Activated CD4-positive, alpha-beta T cell treated with anti-CD3 and anti-CD28 coated beads, Interleukin-2, amount 50 U/mL, for 48 hours (primary cell): ENCODE data around the gene UBC.
"Not testable (repeated sequence)": the region's sequence is repeated elsewhere in the genome, so short reads cannot be mapped to it uniquely, and the experiment has no call there.

Experiments
- DNase-seq, 2 experiments: peaks; one replicate each; pipeline ENCODE4 v3.0.0-alpha.2; 2020

UBC gene

DNA sequence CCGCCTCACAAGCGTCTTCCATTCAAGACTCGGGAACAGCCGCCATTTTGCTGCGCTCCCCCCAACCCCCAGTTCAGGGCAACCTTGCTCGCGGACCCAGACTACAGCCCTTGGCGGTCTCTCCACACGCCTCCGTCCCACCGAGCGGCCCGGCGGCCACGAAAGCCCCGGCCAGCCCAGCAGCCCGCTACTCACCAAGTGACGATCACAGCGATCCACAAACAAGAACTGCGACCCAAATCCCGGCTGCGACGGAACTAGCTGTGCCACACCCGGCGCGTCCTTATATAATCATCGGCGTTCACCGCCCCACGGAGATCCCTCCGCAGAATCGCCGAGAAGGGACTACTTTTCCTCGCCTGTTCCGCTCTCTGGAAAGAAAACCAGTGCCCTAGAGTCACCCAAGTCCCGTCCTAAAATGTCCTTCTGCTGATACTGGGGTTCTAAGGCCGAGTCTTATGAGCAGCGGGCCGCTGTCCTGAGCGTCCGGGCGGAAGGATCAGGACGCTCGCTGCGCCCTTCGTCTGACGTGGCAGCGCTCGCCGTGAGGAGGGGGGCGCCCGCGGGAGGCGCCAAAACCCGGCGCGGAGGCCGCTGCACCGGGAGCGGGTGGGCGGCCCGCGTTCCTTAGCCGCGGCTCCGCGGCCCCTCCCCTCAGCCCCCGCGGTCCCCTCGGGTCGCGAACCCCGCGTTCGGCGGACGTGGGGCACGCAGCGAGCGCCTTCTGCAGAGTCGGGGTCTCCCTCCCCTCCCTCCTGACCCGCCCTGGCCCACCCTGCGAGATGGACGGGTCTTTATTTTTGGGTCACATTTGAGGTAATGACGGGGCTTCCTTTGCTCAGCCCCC is at the start of gene UBC:
UBC (minus strand) TSS at position 259 of the 847 bp plus-strand sequence. CDS start 879 bp downstream, outside the sequence.
- peak; percentile 89 to 91 for DNase-seq

DNA sequence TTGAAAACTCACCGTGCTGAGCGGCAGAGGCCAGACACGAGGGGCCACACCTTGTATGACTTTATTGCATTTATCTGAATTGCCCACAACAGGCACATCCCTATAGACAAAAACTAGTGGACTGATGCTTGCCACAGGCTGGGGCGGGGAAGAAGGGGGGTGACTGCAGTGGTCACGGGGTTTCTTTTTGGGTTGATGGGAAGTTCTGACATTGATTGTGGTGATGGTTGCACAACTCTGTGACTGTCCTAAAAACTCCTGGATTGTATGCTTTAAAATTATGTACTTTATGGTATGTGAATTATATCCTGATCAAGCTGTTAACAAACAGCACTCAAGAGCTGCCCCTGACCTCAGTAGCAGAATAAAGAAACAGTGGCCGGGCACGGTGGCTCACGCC is 48.8 kb upstream of the UBC start:
- no peak for DNase-seq

DNA sequence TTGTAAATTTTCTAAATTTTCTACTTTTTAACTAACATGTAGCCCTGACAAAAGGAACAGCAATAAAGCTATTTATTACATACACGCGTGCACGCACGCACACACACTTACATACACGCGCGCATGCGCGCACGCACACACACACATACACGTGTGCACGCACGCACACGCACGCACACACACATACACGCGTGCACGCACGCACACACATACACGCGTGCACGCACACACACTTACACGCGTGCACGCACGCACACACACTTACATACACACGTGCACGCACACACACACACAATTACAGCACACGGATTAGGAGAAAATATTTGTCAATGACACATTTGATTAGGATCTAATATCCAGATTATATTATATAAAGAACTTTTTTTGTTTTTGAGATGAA is 46.6 kb upstream of the UBC start:
- DNase-seq: no peak

DNA sequence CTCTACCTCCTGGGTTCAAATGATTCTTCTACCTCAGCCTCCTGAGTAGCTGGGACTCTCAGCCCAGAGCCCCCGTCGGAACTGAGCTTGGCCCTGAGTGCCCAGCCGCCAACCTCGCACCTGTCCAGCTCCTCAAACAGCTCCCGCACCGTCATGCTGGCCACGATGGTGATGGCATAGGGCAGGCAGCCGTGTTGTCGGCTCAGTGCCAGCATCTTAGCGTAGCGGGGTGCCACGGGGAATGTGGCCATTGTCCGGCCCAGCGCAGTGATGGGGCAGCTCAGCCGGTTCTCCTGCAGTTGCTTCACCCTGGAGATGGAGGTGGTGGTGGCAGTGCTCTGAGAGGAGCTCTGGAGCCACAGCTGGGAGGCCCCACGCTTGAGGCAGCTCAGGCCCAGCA is 42.1 kb upstream of the UBC start:
- no peak for DNase-seq

DNA sequence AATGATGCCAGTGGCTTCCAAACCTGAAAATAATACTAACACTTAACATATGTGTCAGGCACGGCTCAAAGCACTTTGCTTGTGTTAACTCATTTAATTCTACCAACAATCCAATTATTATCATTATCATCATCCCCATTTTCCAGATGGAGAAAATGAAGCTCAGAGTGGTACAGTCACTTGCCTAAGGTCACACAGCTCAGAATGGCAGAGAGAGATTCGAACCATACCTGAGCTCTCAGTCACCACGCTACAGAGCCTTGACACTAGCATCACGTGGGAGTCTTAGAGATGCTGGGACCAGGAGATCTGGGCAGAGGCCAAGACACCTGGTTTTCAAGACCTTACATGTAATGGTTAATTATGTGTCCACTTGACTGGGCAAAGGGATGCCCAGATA is 40.3 kb upstream of the UBC start:
- DNase-seq: no peak

DNA sequence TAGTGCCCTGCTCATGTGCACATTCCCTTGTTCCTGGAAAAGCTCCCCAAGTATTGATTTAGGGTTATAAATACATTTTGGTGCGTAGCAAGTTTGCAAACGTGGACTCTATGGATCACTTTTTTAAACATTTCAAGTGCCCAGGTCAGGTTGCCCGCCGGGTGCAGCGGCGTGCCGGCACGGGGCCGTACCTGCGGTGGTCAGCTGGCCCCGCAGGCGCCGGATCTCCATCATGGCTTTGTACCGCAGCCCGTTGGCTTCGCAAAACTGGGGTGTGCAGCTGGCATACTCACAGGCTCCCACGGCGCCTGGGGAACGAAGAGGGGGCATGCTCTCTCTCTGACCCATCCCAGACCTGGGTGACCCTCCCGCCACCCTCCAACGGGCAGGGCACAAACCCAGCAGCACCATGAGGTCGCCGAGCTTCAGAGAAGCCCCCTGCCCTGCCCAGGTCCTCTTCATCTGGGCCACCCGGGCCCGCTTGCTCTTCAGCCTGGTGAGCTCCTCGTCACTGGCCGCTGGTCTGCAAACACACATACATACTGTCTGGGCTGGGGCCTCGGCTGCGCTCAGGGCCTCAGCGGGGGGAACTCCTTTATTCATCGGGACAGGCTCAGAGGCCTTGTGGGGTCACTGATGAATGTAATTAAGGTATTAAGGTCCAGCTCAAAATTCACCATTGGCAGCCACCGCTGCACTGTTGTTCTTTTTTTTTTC is 39.4 kb upstream of the UBC start:
- no peak for DNase-seq

DNA sequence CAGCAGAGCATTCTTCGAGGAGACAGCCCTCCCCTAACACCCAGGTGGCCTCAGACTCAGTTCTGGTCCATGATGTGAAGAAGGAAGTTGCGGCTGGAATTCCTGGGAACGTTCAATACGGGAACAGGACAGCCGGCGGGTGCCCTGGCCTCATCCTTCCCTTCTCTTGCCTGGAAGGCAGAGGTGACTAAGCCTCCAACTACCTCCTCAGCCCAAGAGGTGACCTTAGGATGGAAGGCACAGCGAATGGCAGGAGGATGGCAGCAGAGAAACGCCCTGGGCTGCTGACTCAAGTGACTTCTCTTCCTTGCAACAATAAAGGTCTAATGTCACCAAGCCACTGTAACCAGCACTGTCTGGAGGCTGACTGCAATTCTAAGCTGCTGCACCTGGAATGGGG is 38.4 kb upstream of the UBC start:
- DNase-seq: no peak

DNA sequence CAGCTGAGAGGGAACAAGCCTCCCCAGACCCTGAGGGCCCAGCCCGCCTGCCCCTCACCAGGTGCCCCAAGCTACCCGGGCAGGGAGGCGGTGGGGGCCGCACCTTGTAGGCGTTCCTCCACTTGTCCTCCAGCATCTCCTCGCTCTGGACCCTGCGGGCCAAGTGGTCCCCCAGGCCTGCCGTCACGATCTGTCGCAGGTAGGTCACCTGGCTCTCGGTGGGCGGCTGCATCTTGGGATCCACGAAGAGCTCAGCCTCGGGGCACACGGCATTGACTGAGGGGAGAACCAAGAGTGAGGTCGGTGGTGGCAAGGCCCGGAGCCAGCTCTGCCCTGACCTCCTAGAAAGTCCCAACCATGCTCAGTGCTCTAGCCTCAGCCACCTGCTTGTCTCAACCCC is 37.8 kb upstream of the UBC start:
- DNase-seq: no peak

DNA sequence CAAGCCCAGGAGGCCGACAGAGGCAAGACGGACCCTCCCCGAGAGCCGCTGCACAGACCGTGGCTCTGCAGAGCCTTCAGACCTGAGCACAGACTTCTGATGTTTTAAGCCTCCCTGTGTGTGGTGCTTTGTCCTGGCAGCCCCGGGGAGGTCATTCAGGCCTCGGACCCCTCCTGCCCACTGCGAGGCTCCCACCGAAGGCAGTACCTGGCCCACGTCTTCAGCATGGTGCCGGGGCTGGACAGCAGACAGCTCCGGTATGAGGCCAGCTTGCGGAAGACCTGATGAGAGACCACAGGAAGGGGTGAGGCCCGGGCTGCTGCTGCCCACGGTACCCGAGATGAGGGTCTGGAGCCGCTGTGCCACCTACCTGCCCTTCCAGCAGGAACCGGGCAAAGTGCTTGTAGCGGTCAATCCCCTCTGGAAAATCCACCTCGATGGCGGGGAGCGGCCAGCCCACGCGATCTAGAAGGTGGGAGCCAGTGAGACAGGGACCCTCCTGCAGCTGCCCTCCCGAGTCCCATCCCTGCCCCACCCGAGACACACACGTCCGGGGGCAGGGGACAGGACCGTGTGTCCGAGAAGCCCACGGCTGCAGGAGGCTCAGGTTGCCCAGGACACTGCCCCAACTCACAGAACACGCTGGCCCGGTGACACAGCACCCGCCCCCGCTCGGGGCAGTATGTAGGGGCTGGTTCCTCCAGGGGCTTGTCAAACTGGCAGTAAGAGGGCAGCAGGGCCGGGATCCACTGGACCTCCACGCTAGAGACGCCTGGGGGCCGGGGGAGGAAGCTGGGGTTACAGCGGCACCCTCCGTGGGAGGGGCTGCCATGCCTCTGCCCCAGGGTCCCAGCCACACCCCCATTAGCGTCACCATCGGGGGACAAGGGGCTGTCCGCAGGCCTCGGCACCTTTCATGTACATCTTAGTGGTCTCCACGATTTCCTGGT is 35.6 kb upstream of the UBC start:
- DNase-seq: no peak

DNA sequence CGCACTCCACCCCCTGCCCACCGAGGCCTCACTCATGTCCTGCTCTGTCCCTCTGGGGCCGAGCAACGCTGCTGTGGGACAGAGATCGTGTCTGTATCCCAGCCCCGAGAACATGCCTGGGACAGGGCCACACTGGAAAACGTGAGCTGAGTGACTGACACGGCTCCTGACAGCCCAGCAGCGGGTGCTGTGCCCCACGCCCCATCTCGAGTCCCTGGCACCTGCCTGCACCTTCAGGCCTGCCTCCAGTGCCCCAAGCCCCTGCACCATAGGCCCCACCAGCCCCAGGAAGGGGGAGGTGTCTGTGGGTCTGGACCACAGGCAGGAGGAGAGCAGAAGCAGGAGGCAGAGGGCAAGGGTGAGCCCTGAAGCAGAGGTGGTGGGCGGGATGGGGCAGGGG is 34.6 kb upstream of the UBC start:
- DNase-seq: no peak

DNA sequence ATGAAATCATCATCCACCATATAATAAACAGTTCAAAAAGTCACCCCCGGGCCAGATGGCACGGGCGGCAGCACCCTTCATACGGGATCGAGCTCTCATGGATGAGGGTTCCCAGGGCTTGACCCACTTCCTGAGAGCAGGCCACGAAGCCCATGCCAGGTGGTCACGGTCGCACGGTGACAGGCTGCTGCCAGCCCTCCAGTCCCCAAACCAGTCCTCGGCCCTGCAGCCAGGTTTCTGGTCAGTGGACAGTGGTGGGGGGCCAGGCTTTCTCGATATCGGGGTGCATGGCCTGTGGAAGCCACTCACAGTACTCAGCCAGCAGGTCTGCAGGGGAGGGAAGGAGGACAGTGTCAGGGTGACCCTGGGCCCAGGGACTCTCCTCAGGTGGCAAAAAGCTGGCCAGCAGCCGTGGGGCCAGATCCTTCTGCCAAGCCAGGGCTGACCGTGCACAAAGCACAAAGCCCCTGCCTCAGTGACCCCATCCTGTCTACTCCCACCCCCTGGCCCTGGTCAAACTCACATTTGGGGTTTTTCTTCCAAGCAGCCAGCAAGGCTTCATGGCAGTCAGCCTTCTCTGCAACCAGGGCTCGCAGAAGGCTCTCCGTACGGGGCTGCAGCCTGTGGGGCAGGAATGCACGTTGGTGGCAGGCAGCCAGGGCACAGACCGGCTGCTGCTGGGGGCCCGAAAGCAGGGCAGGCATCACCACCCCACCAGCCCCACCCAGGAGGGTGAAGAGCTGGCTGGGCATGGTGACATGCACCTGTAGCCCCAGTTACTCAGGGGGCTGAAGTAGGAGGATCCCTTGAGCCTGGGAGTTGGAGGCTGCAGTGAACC is 33.3 kb upstream of the UBC start:
- no peak for DNase-seq

DNA sequence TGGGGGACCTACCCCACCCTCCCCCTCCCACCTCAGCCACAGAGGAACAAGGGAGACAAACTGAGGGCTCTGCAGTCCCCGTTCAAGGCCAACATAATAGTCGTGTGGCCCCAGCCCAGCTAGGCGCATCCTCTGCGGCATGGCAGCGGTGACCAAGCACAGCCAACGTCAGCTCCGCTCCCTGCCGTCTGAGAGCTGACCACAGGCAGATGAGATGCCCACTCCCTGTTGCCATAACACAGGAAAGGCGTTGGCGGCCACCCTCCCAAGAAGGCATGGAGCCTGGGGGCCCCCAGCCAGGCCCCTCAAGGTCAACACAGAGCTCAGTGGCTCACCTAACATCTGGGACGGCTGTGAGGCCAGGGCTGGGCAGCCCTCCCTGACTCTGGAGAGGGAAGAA is 32.6 kb upstream of the UBC start:
- DNase-seq: no peak

DNA sequence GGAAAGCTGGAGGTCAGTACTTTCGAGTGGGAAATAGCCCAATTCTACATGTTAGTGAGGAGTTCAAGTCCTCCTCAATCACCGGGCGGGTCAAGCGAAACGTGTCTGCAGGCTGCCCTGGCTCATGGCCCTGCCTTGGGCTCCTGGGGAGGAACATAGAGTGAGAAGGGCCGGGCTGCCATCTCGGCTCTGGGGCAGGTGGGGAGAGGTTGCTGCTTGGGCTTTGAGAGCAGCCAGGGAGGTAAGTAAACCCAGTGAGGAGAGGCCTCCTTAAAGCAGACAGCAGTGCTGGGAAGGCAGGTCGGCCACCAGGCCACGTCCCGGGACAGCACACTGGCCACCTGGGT is 32.0 kb upstream of the UBC start:
- DNase-seq: no peak

DNA sequence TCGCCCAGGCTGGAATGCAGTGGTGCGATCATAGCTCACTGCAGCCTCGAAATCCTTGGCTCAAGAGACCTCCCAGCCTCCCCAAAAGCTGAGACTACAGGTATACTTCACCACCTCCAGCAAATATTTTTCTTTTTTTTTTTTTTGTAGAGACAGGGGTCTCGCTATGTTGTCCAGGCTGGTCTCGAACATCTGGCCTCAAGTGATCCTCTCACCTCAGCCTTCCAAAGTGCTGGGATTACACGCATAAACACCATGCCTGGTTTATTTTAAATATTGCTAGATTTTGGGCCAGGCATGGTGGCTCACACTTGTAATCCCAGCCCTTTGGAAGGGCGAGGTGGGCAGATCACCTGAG is 26.7 kb upstream of the UBC start:
- DNase-seq: no peak

DNA sequence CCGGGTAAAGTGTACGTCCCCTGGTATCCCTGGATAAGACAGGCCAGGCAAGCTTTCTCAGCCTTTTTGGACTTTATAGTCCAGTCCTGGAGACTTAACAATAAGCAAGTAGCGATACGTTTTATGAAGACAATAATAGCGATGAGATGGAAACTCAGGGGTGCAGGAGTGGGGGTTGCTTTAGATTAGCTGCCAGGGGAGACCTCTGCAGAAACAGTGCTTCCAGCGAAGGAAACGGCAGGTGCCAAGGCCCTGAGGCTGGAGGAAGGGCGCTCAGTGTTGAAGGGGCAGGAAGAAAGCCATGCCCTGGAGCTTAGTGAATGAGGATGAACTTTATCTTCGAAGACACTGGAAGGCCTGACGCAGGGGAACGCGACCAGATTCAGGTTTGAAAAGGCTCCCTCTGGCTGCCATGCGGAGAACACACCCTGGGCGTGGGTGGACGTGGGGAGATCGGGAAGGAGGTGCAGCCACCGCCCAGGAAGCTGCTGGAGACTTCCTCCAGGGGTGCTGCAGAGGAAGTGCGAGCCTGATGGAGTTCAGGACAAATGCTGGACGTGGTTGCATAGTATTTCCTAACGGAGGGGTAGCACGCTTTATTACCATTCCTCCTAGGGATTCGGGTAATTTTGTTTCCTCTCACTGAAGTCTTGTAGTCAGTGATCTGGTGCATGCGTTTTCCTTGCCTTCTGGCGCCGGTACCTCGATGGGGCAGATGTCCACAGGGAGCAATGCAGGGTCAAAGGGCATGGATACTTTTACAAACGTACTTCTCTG is 26.1 kb upstream of the UBC start:
- peak; percentile 88 to 93 for DNase-seq

DNA sequence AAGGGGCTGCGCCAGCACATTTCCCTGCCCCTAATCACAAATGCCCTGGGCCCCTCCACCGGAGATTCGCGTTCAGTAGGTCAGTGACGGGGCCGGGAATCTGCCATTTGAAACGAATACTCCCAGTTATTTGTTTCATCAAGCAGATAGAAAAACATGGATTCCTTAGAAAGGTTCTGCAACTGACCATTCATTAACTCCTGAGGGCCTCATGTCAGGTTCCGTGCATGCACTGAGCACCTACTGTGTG is 25.6 kb upstream of the UBC start:
- DNase-seq: no peak

DNA sequence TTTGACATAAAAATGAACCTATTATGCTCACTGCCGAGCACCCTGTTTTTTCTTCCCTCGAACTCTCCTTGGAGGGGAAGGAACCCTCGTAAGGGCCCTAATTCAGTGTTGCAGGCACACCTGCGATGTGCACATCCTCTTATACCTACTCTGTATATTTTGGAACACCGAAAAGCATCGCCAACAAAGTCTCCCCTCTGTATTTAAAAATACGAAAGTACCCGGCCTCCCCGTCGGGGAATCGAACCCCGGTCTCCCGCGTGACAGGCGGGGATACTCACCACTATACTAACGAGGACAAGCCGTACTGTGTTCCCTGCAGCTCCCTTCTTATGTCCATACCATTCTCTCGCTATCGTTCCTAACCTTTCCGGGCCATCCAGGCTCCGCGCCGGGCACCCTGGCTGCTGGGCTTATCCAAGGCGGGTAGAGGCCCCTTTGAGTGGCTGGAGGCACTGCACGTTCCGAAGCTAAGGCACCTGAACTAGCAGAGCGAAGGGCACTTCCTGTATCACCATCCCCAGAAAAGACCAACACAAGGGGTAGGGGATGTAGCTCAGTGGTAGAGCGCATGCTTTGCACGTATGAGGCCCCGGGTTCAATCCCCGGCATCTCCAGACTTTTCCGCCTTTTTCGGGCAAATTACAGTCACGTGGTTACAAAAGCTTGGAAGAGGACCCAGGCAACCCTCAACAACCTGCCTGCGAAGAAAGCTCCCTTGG is 25.1 kb upstream of the UBC start:
- DNase-seq: peak; percentile 90 to 92

DNA sequence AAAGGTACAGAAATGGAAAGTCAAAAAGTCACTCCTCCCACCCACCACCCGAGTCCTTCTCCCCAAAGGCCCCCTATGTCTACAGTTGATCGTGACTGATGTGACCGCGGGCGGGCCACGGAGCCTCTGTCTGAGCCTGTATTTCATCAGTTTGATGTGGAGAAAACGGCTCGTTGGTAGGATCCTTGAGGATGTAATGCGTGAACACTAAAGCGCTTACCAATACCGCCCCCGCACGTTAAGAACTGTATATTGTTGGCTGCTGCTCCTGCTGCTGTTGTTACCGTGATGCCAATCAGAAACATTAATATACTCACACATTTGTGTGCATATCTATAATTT is 24.6 kb upstream of the UBC start:
- peak; percentile 60 to 71 for DNase-seq

DNA sequence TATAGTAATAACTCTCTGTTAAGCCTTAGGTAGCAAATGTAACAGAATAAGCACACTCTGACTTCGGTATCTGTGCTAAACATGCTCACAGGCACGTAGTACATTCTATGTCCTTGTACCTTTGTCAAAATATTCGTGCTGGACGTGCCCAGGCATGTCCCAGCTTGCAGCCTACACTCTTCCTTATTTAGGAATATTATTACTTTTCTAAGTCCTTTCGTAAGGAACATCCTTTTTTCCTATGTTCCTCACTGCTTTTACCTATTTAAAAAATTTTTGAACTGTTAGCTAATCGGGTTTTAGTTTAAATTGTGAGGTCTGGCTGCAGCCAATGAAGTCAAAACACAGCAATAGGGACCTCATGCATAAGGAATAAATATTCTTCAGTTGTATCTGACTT is 24.1 kb upstream of the UBC start:
- DNase-seq: peak in 1 of 2 experiments; percentile 19

DNA sequence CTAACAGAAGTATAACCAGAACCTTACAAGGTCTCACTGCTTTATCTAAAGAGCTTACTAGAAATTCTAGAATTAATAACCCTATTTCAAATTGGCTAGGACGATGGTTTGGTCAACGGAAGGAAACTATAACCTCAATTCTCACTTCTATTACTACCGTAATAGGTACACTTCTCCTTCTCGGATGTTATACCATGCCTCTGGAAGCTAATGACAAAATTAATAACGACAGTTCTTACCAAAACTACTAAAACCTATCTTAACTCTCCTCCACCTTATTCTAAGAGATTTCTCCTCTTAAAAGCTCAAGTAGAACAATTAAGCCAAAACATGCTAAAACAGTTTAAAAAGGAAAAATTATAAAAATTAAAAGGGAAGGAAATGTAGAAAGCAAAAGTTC is 23.7 kb upstream of the UBC start:
- no peak for DNase-seq

DNA sequence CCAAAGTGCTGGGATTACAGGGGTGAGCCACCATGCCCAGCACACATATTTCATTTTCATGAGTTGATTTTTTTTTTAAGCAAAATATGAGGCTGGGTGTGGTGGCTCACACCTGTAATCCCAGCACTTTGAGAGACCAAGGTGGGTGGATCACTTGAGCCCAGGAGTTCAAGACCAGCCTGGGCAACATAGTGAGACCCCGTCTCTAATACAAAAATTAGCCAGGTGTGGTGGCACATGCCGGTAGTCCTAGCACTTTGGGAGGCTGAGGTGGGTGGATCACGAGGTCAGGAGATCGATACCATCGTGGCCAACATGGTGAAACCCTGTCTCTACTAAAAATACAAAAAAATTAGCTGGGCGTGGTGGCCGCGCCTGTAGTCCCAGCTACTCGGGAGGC is 17.1 kb upstream of the UBC start:
- DNase-seq: not testable (repeated sequence)

DNA sequence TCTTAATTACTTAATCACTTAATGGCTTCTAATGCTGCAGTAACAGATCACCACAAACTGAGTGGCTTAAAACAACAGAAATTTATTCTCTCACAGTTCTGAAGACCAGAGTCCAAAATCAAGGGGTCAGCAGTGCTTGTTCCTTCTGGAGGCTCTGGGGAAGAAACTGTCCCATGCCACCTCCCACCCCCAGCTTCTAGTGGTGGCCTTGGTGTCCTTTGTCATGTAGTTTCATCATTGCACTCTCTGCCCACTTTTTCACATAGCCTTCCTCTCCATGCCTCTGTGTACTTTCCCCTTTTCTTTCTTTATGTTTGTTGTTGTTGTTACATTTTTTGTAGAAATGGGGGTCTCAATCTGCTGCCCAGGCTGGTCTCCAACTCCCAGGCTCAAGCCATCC is 16.1 kb upstream of the UBC start:
- no peak for DNase-seq
